K562 (cell line): ENCODE measurements around the gene RPS6KL1. TPM values are rescaled to one million over a fixed set of nuclear protein-coding genes. Genes with fewer than 3 reads are reported as not detected.
A peak's percentile ranks its signal among the peaks of the same experiment; 100 is the strongest.

Experiments used
- ATAC-seq: fragments of 200-7000 bp; cut with Tn5 transposase; 3 replicates; pipeline ENCODE4 v1.9.1; 2020; ENCODE audit warnings: moderate library complexity
- BruUV-seq: library from RNA; stranded (reverse); fragments of 400-500 nt; replicated peaks from 2 replicates; lab custom pipeline; 2021; lab: Mats Ljungman, UMichigan
- CTCF ChIA-PET: fragments of 300-600 bp; formaldehyde crosslinking; extraction: SDS; loops from one replicate; lab custom pipeline; 2021; ENCODE audit warnings: low intra/inter-chr PET ratio; lab: Yijun Ruan, JAX
- POLR2A ChIA-PET: fragments of 300-600, 350-650 bp; sonication (Branson Sonifier 250); formaldehyde crosslinking; extraction: SDS; loops from one replicate; lab custom pipeline; 2021; ENCODE audit warnings: antibody characterized with exemption, inconsistent platforms; lab: Yijun Ruan, JAX
- DNase-seq, 4 experiments: peaks; one replicate each; pipeline versions ENCODE4 v3.0.0 to v3.0.0-alpha.2; 2011 to 2018; ENCODE audit warnings: low spot score in 3 of 4, mixed read lengths in 3 of 4; ENCODE audit errors: extremely low read depth in 1 of 4
- FAIRE-seq: peaks from 2 replicates; lab custom pipeline; 2011; peaks lifted over from hg19 to GRCh38; lab: Jason Lieb, UNC
- H2AFZ ChIP-seq: 2 replicates; pipeline ENCODE4 v1.6.0; 2011; ENCODE audit warnings: low read depth, low read length, control low read depth, inconsistent platforms
- H3K27ac ChIP-seq: fragments of 200-600 bp; 3 replicates; pipeline ENCODE4 v1.8.0; 2011; ENCODE audit warnings: low read depth, mild to moderate bottlenecking, control low read depth, inconsistent platforms, low read length, moderate library complexity, mixed read lengths; ENCODE audit errors: extremely low read depth
- H3K27me3 ChIP-seq, 2 experiments: fragments of 300-600 bp in 1 of 2; 2 replicates in 1 of 2; 3 replicates in 1 of 2; pipeline versions ENCODE4 v1.6.0 to v1.8.0; 2011; ENCODE audit warnings: inconsistent platforms in 2 of 2, low read length in 2 of 2, mild to moderate bottlenecking in 1 of 2, mixed read lengths in 1 of 2, moderate library complexity in 1 of 2; ENCODE audit not compliant: control insufficient read depth in 2 of 2, insufficient read depth in 2 of 2
- H3K36me3 ChIP-seq: fragments of 300-600 bp; 3 replicates; pipeline ENCODE4 v1.8.0; 2011; ENCODE audit warnings: mild to moderate bottlenecking, low read length, inconsistent platforms; ENCODE audit not compliant: control insufficient read depth, insufficient read depth
- H3K4me1 ChIP-seq, 2 experiments: fragments of 200-600 bp in 1 of 2; replicated peaks in 1 of 2; 2 replicates in 1 of 2; 3 replicates in 1 of 2; pipeline versions ENCODE4 v1.5.1 to v1.8.0; 2011; ENCODE audit warnings: inconsistent platforms in 2 of 2, low read length in 2 of 2, mild to moderate bottlenecking in 1 of 2, mixed read lengths in 1 of 2, moderate library complexity in 1 of 2; ENCODE audit not compliant: control insufficient read depth in 2 of 2, insufficient read depth in 2 of 2
- H3K4me2 ChIP-seq: 2 replicates; pipeline ENCODE4 v1.6.1; 2011; ENCODE audit warnings: low read length, control low read depth, inconsistent platforms, mixed read lengths; ENCODE audit not compliant: insufficient read depth
- H3K4me3 ChIP-seq: fragments of 200-600 bp; sonication (generic), shearing (Covaris generic); 2 replicates; pipeline ENCODE4 v1.5.1; 2016; ENCODE audit warnings: control low read depth, inconsistent platforms
- H3K79me2 ChIP-seq: fragments of 200-600 bp; 3 replicates; pipeline ENCODE4 v1.8.0; 2011; ENCODE audit warnings: low read length, inconsistent platforms; ENCODE audit not compliant: control insufficient read depth, insufficient read depth
- H3K9ac ChIP-seq, 2 experiments: 2 replicates each; pipeline versions ENCODE4 v1.6.0 to v1.6.1; 2011; ENCODE audit warnings: low read depth in 2 of 2, low read length in 2 of 2, control low read depth in 1 of 2, inconsistent platforms in 1 of 2, mild to moderate bottlenecking in 1 of 2, mixed read lengths in 1 of 2; ENCODE audit not compliant: insufficient read depth in 1 of 2
- H3K9me1 ChIP-seq: one replicate; pipeline ENCODE4 v1.6.0; 2011; ENCODE audit warnings: inconsistent platforms, mild to moderate bottlenecking, low read length, moderate library complexity; ENCODE audit not compliant: control insufficient read depth, insufficient read depth
- H3K9me3 ChIP-seq: replicated peaks from 2 replicates; pipeline ENCODE4 v1.5.1; 2011; ENCODE audit warnings: low read depth, low read length, inconsistent platforms; ENCODE audit not compliant: control insufficient read depth, insufficient read depth
- H4K20me1 ChIP-seq: replicated peaks from 2 replicates; pipeline ENCODE4 v1.6.1; 2011; ENCODE audit warnings: low read length, inconsistent platforms, mixed read lengths; ENCODE audit not compliant: control insufficient read depth, insufficient read depth
- ARID3B ChIP-seq: fragments of 250-450 bp; sonication (Bioruptor Pico); IDR thresholded peaks from 2 replicates; pipeline ENCODE4 v1.4.0; 2020; ENCODE audit warnings: borderline replicate concordance
- EHMT2 ChIP-seq: fragments of 450-650 bp; IDR thresholded peaks from 2 replicates; pipeline ENCODE4 v1.6.1; 2018; ENCODE audit warnings: antibody characterized with exemption
- KLF16 ChIP-seq: IDR thresholded peaks from 2 replicates; pipeline ENCODE4 v1.6.1; 2016; ENCODE audit warnings: antibody characterized with exemption
- MAFF ChIP-seq: IDR thresholded peaks from 2 replicates; pipeline ENCODE4 v1.6.1; 2012; ENCODE audit warnings: low read length, improper control_type of control experiment
- MEIS2 ChIP-seq: fragments of 450-650 bp; IDR thresholded peaks from 2 replicates; pipeline ENCODE4 v1.6.1; 2014; ENCODE audit warnings: mild to moderate bottlenecking; ENCODE audit not compliant: partially characterized antibody
- NR2F6 ChIP-seq: fragments of 450-650 bp; formaldehyde crosslinking; IDR thresholded peaks from 2 replicates; pipeline ENCODE4 v1.4.0; 2020; ENCODE audit warnings: mild to moderate bottlenecking
- ZNF444 ChIP-seq: fragments of 250-450 bp; sonication (Bioruptor Pico); IDR thresholded peaks from 2 replicates; pipeline ENCODE4 v1.4.0; 2020; ENCODE audit warnings: mild to moderate bottlenecking, moderate library complexity
- WGBS: fragments of 100-300 bp; shearing (Covaris generic); methylation state at CpG from one replicate; pipeline ENCODE4 v1.1.6; 2016; ENCODE audit warnings: low coverage, mixed read lengths; ENCODE audit not compliant: insufficient coverage; ENCODE audit errors: missing lambda C conversion rate; 5-methylcytosine and 5-hydroxymethylcytosine counted together
- in situ Hi-C: fragments of 300-500 bp; cut with MboI; formaldehyde crosslinking; loops from 4 replicates; pipeline ENCODE4 v1.15.0; 2018; ENCODE audit warnings: inconsistent platforms, mixed read lengths
- intact Hi-C: fragments of 100-400 bp; cut with micrococcal nuclease; formaldehyde crosslinking; loops from 2 replicates; pipeline ENCODE4 v1.14.2; 2022
- polyA plus RNA-seq, 8 experiments: library from polyadenylated mRNA; depleted of rRNA in 4 of 8; stranded (reverse) in 5 of 8; unstranded in 3 of 8; fragments of >200 nt; fragmentation: Nextera tagmentation in 2 of 8; fragmentation: Illumina TruSeq in 1 of 8; extraction: Ambion mirVana in 2 of 8; extraction: Trizol in 1 of 8; gene quantifications; 2 replicates each; pipeline versions ENCODE4 v1.2.1 to v1.2.3, GENCODE V29; 2011 to 2014; ENCODE audit warnings: inconsistent platforms in 1 of 8, missing spikeins in 1 of 8
- total RNA-seq, 7 experiments: library from RNA; depleted of rRNA in 6 of 7; stranded (reverse); fragments of >200 nt in 6 of 7; fragmentation: Illumina TruSeq in 2 of 7; extraction: Trizol in 2 of 7; gene quantifications; 2 replicates each; pipeline versions ENCODE4 v1.2.1 to v1.2.3, GENCODE V29; 2011 to 2021; ENCODE audit warnings: low replicate concordance in 1 of 7
- TF ChIP-seq, protein P1 (sequence below): sonication (generic); formaldehyde crosslinking; IDR thresholded peaks from 2 replicates; pipeline ENCODE4 v1.8.0; 2023; ENCODE audit warnings: mild to moderate bottlenecking, missing genetic modification reagents
- TF ChIP-seq, protein P2 (sequence below), 2 experiments: fragments of 450-650 bp; IDR thresholded peaks; 2 replicates each; pipeline ENCODE4 v1.6.1; 2016; ENCODE audit warnings: mild to moderate bottlenecking in 2 of 2, borderline replicate concordance in 1 of 2, low read depth in 1 of 2, moderate library complexity in 1 of 2

RPS6KL1 gene
- total and polyA plus RNA-seq, 9 of the 15 experiments (the other 6 are each of a cell fraction or from before 2014, with no cell fraction given) = 0.91 to 15.5 (median 8.1) TPM

DNA sequence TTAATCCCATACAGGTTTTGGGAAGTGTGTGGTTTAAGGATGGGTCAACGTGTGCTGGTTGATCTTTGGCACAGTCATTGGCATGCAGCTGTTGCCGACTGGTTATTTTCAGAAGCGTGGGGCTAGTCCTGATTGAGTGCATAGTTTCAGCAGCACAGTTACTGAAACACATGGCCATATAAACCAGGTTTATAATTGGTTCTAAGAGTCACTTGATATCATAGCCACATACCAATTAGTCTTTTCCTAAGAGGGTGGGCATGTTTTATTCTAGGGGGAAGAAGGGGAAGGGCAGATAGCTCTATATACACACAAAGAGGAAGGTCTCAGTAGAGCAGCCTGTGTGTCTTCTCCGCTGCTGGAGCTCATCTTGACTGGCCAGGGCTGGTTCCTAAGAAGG is 11.0 kb upstream of the RPS6KL1 start:
- DNase-seq (no peak), FAIRE-seq (no peak), ATAC-seq (no peak)
- Histone ChIP-seq H3K9me1 (no peaks in the 10 kb centered on the region), H3K27me3 (no peaks in the 10 kb centered on the region), H3K27ac (no peak overlapping the region), H3K4me3 (no peak overlapping the region), H3K4me2 (no peak overlapping the region), H3K9me3 (no peaks in the 10 kb centered on the region; the same call in 1 of the 2 replicates), H3K4me1 (peaks cover 6 to 14% of the 10 kb centered on the region in 2 experiments; a peak in 3 of 5 replicates), H3K36me3 (no peaks in the 10 kb centered on the region), H4K20me1 (no peaks in the 10 kb centered on the region), H3K79me2 (no peaks in the 10 kb centered on the region), H2AFZ (no peak overlapping the region), H3K9ac (peak overlapping the region in 1 of 2 experiments; percentile 73; a peak in 1 of 4 replicates)
- intact Hi-C loops (no loop called here), in situ Hi-C loops (no loop called here)
- ChIA-PET POLR2A (interaction anchor here (0.5 to 1.4 kb wide), 5 partner anchors 9 to 271 kb away, joined by 3 to 7 read pairs (median 3); partner anchors contain the start of gene RPS6KL1), CTCF (no interaction called here)
- WGBS = 28% methylated on average over 2 of the region's 4 CpGs
- BruUV-seq = no TSS peak
- TF ChIP-seq, protein P1, sequence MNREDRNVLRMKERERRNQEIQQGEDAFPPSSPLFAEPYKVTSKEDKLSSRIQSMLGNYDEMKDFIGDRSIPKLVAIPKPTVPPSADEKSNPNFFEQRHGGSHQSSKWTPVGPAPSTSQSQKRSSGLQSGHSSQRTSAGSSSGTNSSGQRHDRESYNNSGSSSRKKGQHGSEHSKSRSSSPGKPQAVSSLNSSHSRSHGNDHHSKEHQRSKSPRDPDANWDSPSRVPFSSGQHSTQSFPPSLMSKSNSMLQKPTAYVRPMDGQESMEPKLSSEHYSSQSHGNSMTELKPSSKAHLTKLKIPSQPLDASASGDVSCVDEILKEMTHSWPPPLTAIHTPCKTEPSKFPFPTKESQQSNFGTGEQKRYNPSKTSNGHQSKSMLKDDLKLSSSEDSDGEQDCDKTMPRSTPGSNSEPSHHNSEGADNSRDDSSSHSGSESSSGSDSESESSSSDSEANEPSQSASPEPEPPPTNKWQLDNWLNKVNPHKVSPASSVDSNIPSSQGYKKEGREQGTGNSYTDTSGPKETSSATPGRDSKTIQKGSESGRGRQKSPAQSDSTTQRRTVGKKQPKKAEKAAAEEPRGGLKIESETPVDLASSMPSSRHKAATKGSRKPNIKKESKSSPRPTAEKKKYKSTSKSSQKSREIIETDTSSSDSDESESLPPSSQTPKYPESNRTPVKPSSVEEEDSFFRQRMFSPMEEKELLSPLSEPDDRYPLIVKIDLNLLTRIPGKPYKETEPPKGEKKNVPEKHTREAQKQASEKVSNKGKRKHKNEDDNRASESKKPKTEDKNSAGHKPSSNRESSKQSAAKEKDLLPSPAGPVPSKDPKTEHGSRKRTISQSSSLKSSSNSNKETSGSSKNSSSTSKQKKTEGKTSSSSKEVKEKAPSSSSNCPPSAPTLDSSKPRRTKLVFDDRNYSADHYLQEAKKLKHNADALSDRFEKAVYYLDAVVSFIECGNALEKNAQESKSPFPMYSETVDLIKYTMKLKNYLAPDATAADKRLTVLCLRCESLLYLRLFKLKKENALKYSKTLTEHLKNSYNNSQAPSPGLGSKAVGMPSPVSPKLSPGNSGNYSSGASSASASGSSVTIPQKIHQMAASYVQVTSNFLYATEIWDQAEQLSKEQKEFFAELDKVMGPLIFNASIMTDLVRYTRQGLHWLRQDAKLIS (CRISPR knock-in tag) = no peak
- TF ChIP-seq KLF16 (no peak), EHMT2 (no peak), MAFF (no peak), ZNF444 (no peak), ARID3B (no peak), NR2F6 (CRISPR knock-in tag) (no peak), MEIS2 (no peak)
- TF ChIP-seq, protein P2, sequence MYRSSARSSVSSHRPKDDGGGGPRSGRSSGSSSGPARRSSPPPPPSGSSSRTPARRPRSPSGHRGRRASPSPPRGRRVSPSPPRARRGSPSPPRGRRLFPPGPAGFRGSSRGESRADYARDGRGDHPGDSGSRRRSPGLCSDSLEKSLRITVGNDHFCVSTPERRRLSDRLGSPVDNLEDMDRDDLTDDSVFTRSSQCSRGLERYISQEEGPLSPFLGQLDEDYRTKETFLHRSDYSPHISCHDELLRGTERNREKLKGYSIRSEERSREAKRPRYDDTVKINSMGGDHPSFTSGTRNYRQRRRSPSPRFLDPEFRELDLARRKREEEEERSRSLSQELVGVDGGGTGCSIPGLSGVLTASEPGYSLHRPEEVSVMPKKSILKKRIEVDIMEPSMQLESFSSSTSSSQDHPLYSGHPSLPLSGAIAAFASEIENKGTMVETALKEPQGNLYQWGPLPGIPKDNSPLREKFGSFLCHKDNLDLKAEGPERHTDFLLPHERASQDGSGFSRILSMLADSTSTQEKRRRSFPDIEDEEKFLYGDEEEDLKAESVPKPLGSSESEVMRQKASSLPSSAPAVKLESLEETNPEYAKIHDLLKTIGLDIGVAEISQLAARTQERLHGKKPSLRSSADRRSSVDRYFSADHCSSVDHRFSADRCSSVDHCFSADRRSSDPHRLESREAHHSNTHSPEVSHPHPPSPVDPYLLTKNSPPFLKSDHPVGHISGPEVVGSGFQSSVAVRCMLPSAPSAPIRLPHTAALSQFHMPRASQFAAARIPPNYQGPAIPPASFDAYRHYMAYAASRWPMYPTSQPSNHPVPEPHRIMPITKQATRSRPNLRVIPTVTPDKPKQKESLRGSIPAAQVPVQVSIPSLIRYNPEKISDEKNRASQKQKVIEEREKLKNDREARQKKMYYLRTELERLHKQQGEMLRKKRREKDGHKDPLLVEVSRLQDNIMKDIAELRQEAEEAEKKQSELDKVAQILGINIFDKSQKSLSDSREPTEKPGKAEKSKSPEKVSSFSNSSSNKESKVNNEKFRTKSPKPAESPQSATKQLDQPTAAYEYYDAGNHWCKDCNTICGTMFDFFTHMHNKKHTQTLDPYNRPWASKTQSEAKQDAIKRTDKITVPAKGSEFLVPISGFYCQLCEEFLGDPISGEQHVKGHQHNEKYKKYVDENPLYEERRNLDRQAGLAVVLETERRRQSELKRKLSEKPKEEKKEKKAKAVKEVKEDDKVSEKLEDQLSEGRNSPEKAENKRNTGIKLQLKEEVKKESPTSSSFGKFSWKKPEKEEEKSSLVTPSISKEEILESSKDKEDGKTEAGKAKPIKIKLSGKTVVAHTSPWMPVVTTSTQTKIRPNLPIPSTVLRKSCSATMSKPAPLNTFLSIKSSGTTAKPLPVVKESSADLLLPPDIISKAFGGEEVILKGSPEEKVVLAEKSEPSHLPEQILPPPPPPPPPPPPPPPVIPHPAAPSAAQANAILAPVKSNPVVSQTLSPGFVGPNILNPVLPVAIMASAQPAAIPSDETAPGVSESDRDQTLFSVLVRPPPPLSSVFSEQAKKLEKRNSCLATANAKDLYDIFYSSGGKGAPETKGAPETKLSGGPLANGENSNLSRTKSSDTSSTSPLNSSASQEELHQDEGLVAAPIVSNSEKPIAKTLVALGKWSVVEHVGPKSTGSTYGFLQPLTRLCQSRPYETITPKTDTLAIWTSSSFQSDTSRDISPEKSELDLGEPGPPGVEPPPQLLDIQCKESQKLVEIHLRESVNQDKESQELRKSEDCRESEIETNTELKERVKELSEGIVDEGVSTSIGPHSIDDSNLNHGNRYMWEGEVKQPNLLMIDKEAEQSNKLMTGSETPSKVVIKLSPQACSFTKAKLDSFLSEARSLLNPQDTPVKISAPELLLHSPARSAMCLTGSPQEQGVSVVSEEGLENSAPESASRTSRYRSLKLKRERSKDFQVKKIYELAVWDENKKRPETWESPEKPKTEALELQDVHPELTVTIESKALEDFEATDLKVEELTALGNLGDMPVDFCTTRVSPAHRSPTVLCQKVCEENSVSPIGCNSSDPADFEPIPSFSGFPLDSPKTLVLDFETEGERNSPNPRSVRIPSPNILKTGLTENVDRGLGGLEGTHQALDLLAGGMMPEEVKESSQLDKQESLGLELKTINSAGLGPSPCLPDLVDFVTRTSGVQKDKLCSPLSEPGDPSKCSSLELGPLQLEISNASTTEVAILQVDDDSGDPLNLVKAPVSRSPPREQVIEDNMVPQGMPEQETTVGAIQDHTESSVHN (IDR thresholded peaks at IDR 0.05; ENCODE audit: borderline replicate concordance in 1 of 2, low read depth in 1 of 2) = no peak
